ENCODE data around the gene GABPB2. TPM values are rescaled to one million over a fixed set of nuclear protein-coding genes. Genes with fewer than 3 reads are reported as not detected.

Gene GABPB2
- total RNA-seq, 2 donors from 2014 or later, result 4.3 to 9.1 TPM

DNA sequence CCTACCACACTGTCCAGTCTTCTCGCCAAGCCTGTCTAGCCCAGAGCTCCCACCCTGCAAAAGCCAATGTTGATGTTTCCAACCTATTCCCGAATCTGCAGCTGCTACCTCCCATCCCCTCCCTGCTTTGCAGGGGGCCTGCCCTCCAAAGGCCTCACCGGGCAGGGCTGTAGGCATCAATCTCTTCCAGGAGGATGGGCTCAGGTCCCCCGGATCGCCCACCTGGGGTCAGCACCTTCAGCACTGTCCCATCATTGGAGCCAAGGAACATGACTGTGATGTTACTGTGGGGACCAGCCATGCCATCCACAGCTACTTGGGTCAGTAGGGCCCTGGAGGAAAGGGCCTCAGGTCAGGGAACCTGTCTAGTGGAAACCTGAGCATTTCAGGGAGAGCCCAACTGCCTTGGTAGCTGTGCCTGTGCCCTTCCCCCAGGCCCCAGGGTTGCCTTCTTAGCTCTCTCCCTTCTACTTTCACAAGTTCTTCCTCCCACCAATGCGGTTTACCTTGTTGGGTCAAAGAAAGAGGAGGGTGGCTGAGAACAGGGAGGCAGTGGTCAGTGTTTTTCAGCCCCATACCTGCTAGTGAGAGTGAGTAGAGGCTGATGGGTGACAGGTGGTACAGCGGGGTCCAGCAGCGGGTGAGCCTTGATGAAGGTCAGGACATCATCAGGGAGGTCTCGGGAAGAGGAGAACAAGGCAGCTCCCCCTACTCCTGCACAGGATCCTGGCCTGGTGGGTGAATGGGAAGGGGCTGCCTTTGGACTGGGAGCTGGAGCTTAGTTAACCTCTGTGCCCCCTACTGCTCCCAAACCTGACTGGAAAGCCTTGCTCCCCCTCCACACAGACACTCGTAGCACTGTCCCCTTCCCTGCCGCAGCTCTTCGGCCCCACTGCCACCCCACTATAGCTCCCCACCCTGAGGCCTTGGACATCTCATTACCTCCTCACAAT is 65.1 kb downstream of the GABPB2 start:
- no peak for ATAC-seq

GRCh38 chr1:151137789-151138188 is 67.2 kb downstream of the GABPB2 start:
- Histone ChIP-seq H3K9me3 (no peaks in the 10 kb centered on the region), H3K4me1 (peaks cover under 1% of the 10 kb centered on the region), H3K27me3 (peaks cover 0 to 2% of the 10 kb centered on the region in 2 donors), H3K27ac (no peak overlapping the region), H3K4me3 (no peak overlapping the region), H3K36me3 (replicated peaks in 1 of 2; ENCODE audit: insufficient read depth in 1 of 2, low read depth in 2 of 2) (no peaks in the 10 kb centered on the region)
- intact Hi-C loops (cut with DNase I), result no loop called here
- TF ChIP-seq POLR2A (IDR thresholded peaks at IDR 0.05), result no peak
- TF ChIP-seq, protein P1, sequence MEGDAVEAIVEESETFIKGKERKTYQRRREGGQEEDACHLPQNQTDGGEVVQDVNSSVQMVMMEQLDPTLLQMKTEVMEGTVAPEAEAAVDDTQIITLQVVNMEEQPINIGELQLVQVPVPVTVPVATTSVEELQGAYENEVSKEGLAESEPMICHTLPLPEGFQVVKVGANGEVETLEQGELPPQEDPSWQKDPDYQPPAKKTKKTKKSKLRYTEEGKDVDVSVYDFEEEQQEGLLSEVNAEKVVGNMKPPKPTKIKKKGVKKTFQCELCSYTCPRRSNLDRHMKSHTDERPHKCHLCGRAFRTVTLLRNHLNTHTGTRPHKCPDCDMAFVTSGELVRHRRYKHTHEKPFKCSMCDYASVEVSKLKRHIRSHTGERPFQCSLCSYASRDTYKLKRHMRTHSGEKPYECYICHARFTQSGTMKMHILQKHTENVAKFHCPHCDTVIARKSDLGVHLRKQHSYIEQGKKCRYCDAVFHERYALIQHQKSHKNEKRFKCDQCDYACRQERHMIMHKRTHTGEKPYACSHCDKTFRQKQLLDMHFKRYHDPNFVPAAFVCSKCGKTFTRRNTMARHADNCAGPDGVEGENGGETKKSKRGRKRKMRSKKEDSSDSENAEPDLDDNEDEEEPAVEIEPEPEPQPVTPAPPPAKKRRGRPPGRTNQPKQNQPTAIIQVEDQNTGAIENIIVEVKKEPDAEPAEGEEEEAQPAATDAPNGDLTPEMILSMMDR (IDR thresholded peaks at IDR 0.05), result no peak
- WGBS, 2 donors, result 88 to 97% methylated on average over 6 to 7 of the region's 7 CpGs
- no peak for DNase-seq
- ATAC-seq, result no peak

More for the DNA sequence above, 65.1 kb downstream of the GABPB2 start:
- peaks cover 17% of the 10 kb centered on the region for H3K4me1 ChIP-seq
- H3K36me3 ChIP-seq (replicated peaks in 1 of 2; ENCODE audit: insufficient read depth in 1 of 2, low read depth in 2 of 2), result no peaks in the 10 kb centered on the region
- H3K4me3 ChIP-seq, result no peak overlapping the region
- no peak overlapping the region for H3K27ac ChIP-seq
- TF ChIP-seq, protein P1 (IDR thresholded peaks at IDR 0.05), result no peak
- TF ChIP-seq POLR2A (IDR thresholded peaks at IDR 0.05), result no peak
- no peaks in the 10 kb centered on the region for H3K9me3 ChIP-seq
- peaks cover 0 to 22% of the 10 kb centered on the region in 2 donors for H3K27me3 ChIP-seq
- intact Hi-C loops (cut with DNase I), result no loop called here
- DNase-seq, result no peak
- 85 to 87% methylated on average over 12 of the region's 12 CpGs for WGBS, 2 donors

DNA sequence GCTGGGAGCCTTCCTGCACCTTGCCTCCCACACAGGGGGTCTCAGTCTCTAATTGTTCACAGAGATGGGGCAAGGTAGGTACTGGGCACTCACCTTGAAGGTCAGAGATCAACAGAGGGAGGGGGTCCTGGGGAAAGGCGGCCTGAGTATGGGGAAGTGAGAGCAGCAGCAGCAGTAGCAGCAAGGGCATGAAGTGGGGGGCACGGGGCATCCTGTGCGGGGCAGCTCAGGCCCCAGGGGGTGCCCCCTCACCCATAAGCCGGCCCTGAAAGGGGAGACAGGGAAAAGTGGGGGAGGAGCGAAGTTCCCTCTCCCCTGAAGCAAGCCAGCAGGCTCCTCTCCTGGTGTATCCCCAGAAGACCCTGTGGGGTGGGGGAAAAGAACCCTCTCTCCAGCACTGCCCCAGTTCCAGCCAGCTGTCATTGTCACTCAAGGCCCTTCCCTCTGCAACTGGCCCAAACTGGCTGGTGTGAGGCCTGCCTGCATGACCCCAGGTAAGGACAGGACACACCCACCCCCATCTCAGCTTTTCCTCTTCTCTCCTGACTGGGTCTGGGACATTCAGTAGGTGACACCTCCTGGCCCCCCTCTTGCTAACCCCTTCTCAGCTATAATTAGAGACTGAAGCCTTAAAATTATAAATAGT is 72.0 kb downstream of the GABPB2 start:
- intact Hi-C loops (cut with DNase I), result no loop called here
- no peaks in the 10 kb centered on the region for H3K9me3 ChIP-seq
- no peak overlapping the region for H3K4me3 ChIP-seq
- H3K4me1 ChIP-seq, result peaks cover 21% of the 10 kb centered on the region
- H3K36me3 ChIP-seq (replicated peaks in 1 of 2; ENCODE audit: insufficient read depth in 1 of 2, low read depth in 2 of 2), result no peaks in the 10 kb centered on the region
- no peaks in the 10 kb centered on the region for H3K27me3 ChIP-seq
- WGBS, 2 donors, result 45 to 73% methylated on average over 2 to 5 of the region's 5 CpGs
- H3K27ac ChIP-seq, result no peak overlapping the region
- TF ChIP-seq, protein P1 (IDR thresholded peaks at IDR 0.05), result no peak
- ATAC-seq, result no peak
- DNase-seq, result no peak

DNA sequence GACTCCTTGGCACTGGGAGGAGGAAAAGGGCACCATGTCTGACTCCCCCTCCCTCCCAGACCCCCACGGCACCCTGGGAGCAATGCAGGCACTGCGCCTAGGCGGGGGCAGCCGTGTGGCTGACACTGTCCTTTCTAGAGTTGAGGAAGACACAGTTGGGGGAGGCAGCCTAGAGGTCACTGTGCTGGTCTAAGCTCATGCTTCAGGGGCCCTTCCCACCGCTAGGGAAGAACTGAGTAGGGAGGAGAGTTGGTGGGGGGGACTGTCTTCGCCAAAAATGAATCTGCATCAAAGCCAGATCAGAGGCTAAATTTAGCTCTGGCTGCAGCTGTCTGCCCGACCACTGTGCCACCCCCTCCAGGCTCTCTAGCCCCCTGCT is 72.5 kb downstream of the GABPB2 start:
- 75 to 85% methylated on average over 6 to 7 of the region's 7 CpGs for WGBS, 2 donors
- peaks cover 21% of the 10 kb centered on the region for H3K4me1 ChIP-seq
- H3K4me3 ChIP-seq, result no peak overlapping the region
- ATAC-seq (no peak), DNase-seq (no peak)
- H3K9me3 ChIP-seq, result no peaks in the 10 kb centered on the region
- H3K36me3 ChIP-seq (replicated peaks in 1 of 2; ENCODE audit: insufficient read depth in 1 of 2, low read depth in 2 of 2), result no peaks in the 10 kb centered on the region
- H3K27me3 ChIP-seq, result no peaks in the 10 kb centered on the region
- TF ChIP-seq, protein P1 (IDR thresholded peaks at IDR 0.05), result no peak
- TF ChIP-seq POLR2A (IDR thresholded peaks at IDR 0.05), result no peak
- no peak overlapping the region for H3K27ac ChIP-seq
- intact Hi-C loops (cut with DNase I), result no loop called here

Data from body of pancreas (tissue), 4 donors.